Ovary (tissue), 3 donors: ENCODE results near the gene ZSCAN20.

Source experiments
- CTCF ChIP-seq, 3 donors: fragments of 450-650 bp in 2 of 3; fragments of 200-600 bp in 1 of 3; IDR thresholded peaks; one replicate each; pipeline versions ENCODE4 v1.5.1 to v1.8.0; 2016 to 2022; ENCODE audit warnings: antibody characterized with exemption in 3 of 3, mild to moderate bottlenecking in 1 of 3
- POLR2A ChIP-seq: fragments of 450-650 bp; IDR thresholded peaks from one replicate; pipeline ENCODE4 v1.6.1; 2017; ENCODE audit warnings: antibody characterized with exemption, mild to moderate bottlenecking, moderate library complexity
- donor health status: DM: no; HTN: no; CAD: no.

DNA sequence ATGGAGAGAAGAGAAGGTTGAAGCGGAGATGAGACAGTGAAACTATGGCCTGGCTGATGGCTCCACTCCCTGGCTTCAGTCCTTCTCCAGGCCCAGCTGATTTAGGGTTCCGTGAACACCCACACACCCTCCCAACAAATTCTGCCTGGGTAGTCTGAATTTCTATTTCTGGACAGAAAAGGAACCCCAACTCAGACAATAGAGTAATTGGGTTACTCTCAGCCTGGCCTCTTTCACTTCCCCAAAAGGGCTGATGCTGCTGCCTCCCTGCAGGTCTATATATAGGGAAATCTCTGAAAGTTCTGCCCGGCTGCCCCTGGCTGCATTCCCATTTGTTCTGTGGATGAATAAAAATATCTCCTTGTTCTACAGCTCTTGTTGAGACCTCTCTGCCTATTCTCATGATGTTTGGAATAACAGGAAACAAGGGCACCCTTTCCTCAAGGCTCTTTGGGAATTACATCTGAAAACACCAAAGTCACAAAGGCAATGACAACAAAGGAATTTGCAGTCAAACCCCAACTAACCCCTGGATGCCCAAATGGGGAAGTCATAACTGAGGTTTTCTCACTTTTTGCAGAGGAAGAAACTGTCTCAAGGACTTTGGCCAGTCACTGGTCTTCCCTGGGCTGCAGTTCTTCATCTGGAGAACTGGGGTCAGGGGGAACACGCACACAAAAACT is 11.4 kb upstream of the ZSCAN20 start:
- TF ChIP-seq POLR2A = no peak
- no peak for TF ChIP-seq CTCF (IDR thresholded peaks at IDR 0.05)
